OCI-LY3 (cell line): ENCODE data around the gene LAPTM5.

ENCODE experiments used
- H2AFZ ChIP-seq: fragments of 200-600, 300-600 bp; shearing (Covaris generic); 2 replicates; pipeline ENCODE4 v1.6.0; 2014; ENCODE audit warnings: antibody characterized with exemption, low read depth, low read length
- H3K27ac ChIP-seq: fragments of 200-600, 300-600 bp; sonication (generic); 2 replicates; pipeline ENCODE4 v1.5.1; 2014; ENCODE audit warnings: mild to moderate bottlenecking, low read length, moderate library complexity, mixed read lengths
- H3K27me3 ChIP-seq: fragments of 200-600, 300-600 bp; sonication (generic); 2 replicates; pipeline ENCODE4 v1.6.1; 2014; ENCODE audit warnings: low read depth, low read length, mixed read lengths
- H3K36me3 ChIP-seq: fragments of 200-600, 300-600 bp; sonication (generic); replicated peaks from 2 replicates; pipeline ENCODE3; 2014; ENCODE audit warnings: low read depth, low read length, mixed read lengths
- H3K4me1 ChIP-seq: fragments of 300-600, 200-600 bp; sonication (generic); 2 replicates; pipeline ENCODE4 v1.6.1; 2014; ENCODE audit warnings: low read length, mixed read lengths
- H3K4me2 ChIP-seq: fragments of 200-600, 300-600 bp; sonication (generic); 2 replicates; pipeline ENCODE4 v1.6.1; 2014; ENCODE audit warnings: low read length, mixed read lengths
- H3K4me3 ChIP-seq: fragments of 300-600, 200-600 bp; sonication (generic); 2 replicates; pipeline ENCODE4 v1.5.1; 2014; ENCODE audit warnings: antibody characterized with exemption, mild to moderate bottlenecking, low read length, moderate library complexity
- H3K79me2 ChIP-seq: fragments of 300-600, 200-600 bp; shearing (Covaris generic); 2 replicates; pipeline ENCODE4 v1.6.1; 2014; ENCODE audit warnings: mild to moderate bottlenecking, low read length, mixed read lengths
- H3K9ac ChIP-seq: fragments of 300-600, 200-600 bp; shearing (Covaris generic); 2 replicates; pipeline ENCODE4 v1.6.0; 2014; ENCODE audit warnings: mild to moderate bottlenecking, low read length, moderate library complexity
- H3K9me3 ChIP-seq: fragments of 200-600, 300-600 bp; shearing (Covaris generic); 2 replicates; pipeline ENCODE4 v1.6.1; 2014; ENCODE audit warnings: low read length, mixed read lengths; ENCODE audit not compliant: insufficient read depth
- H4K20me1 ChIP-seq: fragments of 200-600, 300-600 bp; sonication (generic); 2 replicates; pipeline ENCODE4 v1.6.1; 2016; ENCODE audit warnings: low read length, mixed read lengths; ENCODE audit not compliant: insufficient read depth
- EZH2phosphoT487 ChIP-seq: fragments of 200-600 bp; shearing (Covaris generic); IDR thresholded peaks from 2 replicates; pipeline ENCODE4 v1.6.1; 2018; ENCODE audit warnings: antibody characterized with exemption, mixed run types, low read depth
- TF ChIP-seq, protein P1 (sequence below): fragments of 200-600, 300-600 bp; sonication (generic); IDR thresholded peaks from 2 replicates; pipeline ENCODE4 v1.5.1; 2014; ENCODE audit warnings: antibody characterized with exemption, low read length, low read depth

LAPTM5 gene

DNA sequence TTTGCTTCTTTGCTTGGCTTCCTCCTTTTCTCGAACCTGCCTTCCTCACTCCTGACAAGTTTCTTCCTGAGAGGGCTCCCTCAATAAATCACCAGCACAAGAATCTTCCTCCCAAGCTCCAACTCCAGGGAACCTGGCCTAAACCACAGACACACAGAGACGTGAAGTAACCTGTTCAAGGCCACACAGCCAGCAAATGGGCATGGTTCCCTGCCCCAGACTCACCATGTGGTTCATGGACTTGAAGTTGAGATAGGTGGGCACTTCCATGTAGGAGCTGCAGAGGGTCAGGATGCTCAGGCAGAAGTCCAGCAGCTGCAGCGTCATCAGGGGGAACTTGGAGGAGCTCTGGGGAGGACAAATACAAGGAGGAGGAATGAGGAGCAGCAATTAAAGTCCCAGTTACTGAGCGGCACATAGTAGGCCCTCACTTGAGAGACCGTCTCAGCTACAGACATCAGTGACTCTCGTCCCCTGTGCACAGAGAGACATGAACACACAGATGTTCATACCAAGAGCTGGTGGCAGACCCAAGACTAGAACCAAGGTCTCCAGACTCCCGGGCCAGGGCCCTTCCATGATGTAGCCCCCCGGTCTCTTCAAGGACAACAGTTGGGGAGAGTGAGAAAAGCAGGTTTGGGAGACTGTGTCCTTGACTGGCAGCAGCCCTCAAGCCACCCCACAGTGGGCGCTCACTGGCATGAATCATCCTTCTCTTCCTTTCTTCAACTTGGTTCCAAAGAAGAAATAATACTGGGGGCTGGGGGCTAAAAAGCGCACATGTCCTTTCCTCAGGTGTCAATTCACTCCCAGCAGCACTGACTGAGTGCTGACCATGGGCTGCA, 18.6 kb downstream of the LAPTM5 start:
- Histone ChIP-seq H3K79me2 (peaks cover 36% of the 10 kb centered on the region), H3K4me2 (no peak overlapping the region), H4K20me1 (peaks cover 73% of the 10 kb centered on the region), H3K36me3 (peaks cover 87% of the 10 kb centered on the region), H3K9me3 (no peaks in the 10 kb centered on the region), H2AFZ (no peak overlapping the region), H3K27me3 (no peaks in the 10 kb centered on the region), H3K4me1 (peaks cover 28% of the 10 kb centered on the region), H3K4me3 (no peak overlapping the region), H3K9ac (no peak overlapping the region), H3K27ac (no peak overlapping the region)
- no peak for TF ChIP-seq EZH2phosphoT487
- TF ChIP-seq, protein P1, sequence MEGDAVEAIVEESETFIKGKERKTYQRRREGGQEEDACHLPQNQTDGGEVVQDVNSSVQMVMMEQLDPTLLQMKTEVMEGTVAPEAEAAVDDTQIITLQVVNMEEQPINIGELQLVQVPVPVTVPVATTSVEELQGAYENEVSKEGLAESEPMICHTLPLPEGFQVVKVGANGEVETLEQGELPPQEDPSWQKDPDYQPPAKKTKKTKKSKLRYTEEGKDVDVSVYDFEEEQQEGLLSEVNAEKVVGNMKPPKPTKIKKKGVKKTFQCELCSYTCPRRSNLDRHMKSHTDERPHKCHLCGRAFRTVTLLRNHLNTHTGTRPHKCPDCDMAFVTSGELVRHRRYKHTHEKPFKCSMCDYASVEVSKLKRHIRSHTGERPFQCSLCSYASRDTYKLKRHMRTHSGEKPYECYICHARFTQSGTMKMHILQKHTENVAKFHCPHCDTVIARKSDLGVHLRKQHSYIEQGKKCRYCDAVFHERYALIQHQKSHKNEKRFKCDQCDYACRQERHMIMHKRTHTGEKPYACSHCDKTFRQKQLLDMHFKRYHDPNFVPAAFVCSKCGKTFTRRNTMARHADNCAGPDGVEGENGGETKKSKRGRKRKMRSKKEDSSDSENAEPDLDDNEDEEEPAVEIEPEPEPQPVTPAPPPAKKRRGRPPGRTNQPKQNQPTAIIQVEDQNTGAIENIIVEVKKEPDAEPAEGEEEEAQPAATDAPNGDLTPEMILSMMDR: no peak

DNA sequence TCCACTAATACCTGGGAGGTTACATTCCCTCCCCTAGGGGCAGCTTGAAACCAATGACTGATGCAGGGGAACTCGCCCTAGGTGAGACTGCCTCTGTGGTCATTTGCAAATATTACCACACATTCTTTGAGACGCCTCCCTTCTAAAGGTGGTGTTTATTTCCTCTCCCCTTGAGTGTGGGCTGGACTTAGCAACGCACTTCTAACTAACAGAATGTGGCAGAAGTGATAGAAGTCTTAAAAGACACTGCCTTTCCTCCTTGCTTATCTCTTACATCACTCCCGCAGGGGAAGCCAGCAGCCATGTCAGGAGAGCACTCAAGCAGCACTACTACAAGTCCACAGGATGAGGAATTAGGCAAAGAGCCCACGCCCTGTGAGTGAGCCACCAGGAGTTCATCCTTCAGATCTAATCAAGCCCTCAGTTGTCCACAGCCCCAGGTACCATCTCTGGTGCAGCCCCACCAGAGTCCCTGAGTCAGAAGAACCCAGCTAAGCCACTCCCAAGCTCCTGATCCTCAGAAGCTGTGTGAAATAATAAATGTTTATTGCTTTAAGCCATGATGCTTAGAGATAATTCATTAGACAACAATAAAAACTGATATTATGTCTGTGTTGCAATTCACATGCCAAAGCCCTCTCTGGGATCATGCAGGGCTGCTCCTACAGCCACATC, 19.4 kb downstream of the LAPTM5 start:
- H2AFZ ChIP-seq: no peak overlapping the region
- no peak overlapping the region for H3K4me3 ChIP-seq
- H3K4me2 ChIP-seq: no peak overlapping the region
- H3K27me3 ChIP-seq: no peaks in the 10 kb centered on the region
- no peaks in the 10 kb centered on the region for H3K9me3 ChIP-seq
- peaks cover 28% of the 10 kb centered on the region for H3K79me2 ChIP-seq
- H4K20me1 ChIP-seq: peaks cover 65% of the 10 kb centered on the region
- H3K27ac ChIP-seq: no peak overlapping the region
- TF ChIP-seq, protein P1: no peak
- no peak for TF ChIP-seq EZH2phosphoT487
- H3K4me1 ChIP-seq: peaks cover 21% of the 10 kb centered on the region
- peaks cover 85% of the 10 kb centered on the region for H3K36me3 ChIP-seq
- H3K9ac ChIP-seq: no peak overlapping the region

DNA sequence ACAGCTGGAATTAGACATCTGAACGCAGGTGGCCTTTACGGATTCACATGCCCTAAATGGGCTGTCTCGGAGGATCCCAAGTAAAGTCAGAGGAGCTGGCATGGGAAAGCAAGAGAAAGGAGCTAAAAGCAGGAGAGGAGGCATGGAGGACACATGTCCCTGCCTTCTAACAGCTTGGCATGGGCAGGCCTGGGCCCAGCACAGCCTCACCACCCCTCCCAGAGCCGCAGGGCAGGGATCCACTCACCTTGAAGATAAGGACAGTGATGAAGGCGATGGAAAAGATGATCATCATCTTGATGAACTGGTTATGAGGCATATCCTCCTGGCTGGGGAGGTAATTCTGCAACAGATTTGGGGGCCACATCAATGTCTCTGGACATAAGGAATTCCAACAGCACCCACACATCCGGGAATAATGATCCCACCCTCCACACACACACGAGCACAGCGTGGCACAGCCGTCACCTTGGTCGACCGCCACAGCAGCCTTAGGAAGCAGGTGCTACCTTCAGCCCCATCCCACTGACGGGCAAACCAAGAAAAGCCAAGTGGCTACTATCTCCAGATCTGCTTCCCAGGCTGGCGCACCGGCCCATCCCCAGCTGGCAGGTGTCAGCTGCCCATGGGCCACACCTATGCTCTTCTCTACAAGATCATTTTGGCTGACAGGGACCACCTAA, 20.1 kb downstream of the LAPTM5 start:
- Histone ChIP-seq H3K4me2 (no peak overlapping the region), H3K27ac (no peak overlapping the region), H3K27me3 (no peaks in the 10 kb centered on the region), H4K20me1 (peaks cover 61% of the 10 kb centered on the region), H3K9me3 (no peaks in the 10 kb centered on the region), H2AFZ (no peak overlapping the region), H3K4me3 (no peak overlapping the region), H3K36me3 (peaks cover 85% of the 10 kb centered on the region), H3K79me2 (peaks cover 22% of the 10 kb centered on the region), H3K4me1 (peaks cover 18% of the 10 kb centered on the region), H3K9ac (no peak overlapping the region)
- TF ChIP-seq EZH2phosphoT487: no peak
- TF ChIP-seq, protein P1: no peak
